SW 1271 (cell line): Measurements from ENCODE around the gene RAD23A.
A peak's percentile ranks its signal among the peaks of the same experiment; 100 is the strongest.

Source experiments
- DNase-seq, 2 experiments: peaks; one replicate each; lab custom pipeline; 2025; lab: John Stamatoyannopoulos, UW

Gene RAD23A

GRCh38 chr19:12984683-12985048 lies 39.0 kb downstream of the RAD23A start:
- DNase-seq = no peak

- no peak for DNase-seq
Observed at GRCh38 chr19:12985049-12985776, 39.6 kb downstream of the RAD23A start.

- no peak for DNase-seq
Observed at GRCh38 chr19:12986726-12987125, 41.1 kb downstream of the RAD23A start.

GRCh38 chr19:12987190-12987589 lies 41.5 kb downstream of the RAD23A start:
- DNase-seq = no peak

- no peak for DNase-seq
Observed at GRCh38 chr19:12987781-12988180, 42.1 kb downstream of the RAD23A start.

- no peak for DNase-seq
Observed at GRCh38 chr19:12990431-12990830, 44.8 kb downstream of the RAD23A start.

GRCh38 chr19:12990853-12991252 lies 45.2 kb downstream of the RAD23A start:
- DNase-seq = no peak

- no peak for DNase-seq
Observed at GRCh38 chr19:12991296-12991695, 45.6 kb downstream of the RAD23A start.

GRCh38 chr19:12992729-12993128 lies 47.1 kb downstream of the RAD23A start:
- no peak for DNase-seq

GRCh38 chr19:12993562-12993961 lies 47.9 kb downstream of the RAD23A start:
- no peak for DNase-seq

GRCh38 chr19:12994701-12995595 lies 49.3 kb downstream of the RAD23A start, which contains the start of gene NFIX:
NFIX (plus strand) TSS chr19:12995475; CDS start chr19:12995838, 363 bp downstream.
- DNase-seq = peak in 1 of 2 experiments; percentile 18

- DNase-seq = no peak
Observed at GRCh38 chr19:12995596-12996405, 50.1 kb downstream of the RAD23A start.

- no peak for DNase-seq
Observed at GRCh38 chr19:12996406-12997094, 50.9 kb downstream of the RAD23A start.

- no peak for DNase-seq
Observed at GRCh38 chr19:12997179-12997966, 51.7 kb downstream of the RAD23A start.

GRCh38 chr19:12997967-12998940 lies 52.6 kb downstream of the RAD23A start:
- DNase-seq = no peak

GRCh38 chr19:13001166-13001501 lies 55.5 kb downstream of the RAD23A start:
- DNase-seq = no peak

- DNase-seq = no peak
Observed at GRCh38 chr19:13001502-13002165, 56.0 kb downstream of the RAD23A start.

GRCh38 chr19:13002166-13002898 lies 56.7 kb downstream of the RAD23A start:
- no peak for DNase-seq
